Panc1 (cell line): ENCODE results near the gene RRP8. TPM values are rescaled to one million over a fixed set of nuclear protein-coding genes. Genes with fewer than 3 reads are reported as not detected.
A peak's percentile ranks its signal among the peaks of the same experiment; 100 is the strongest.

Experiments
- ATAC-seq: fragments of 200-7000 bp; cut with Tn5 transposase; 2 replicates; pipeline ENCODE4 v1.9.1; 2020; ENCODE audit warnings: mild to moderate bottlenecking, moderate library complexity
- Bru-seq: library from RNA; stranded (reverse); fragments of 400-500 nt; gene quantifications from one replicate; lab custom pipeline; 2021; lab: Mats Ljungman, UMichigan
- BruChase-seq, 2 experiments: library from RNA; stranded (reverse); fragments of 400-500 nt; gene quantifications; one replicate each; lab custom pipeline; 2021; lab: Mats Ljungman, UMichigan
- BruUV-seq: library from RNA; stranded (reverse); fragments of 400-500 nt; replicated peaks from 2 replicates; lab custom pipeline; 2021; lab: Mats Ljungman, UMichigan
- CTCF ChIA-PET: fragments of 300-600 bp; sonication (Branson Sonifier 250); formaldehyde crosslinking; loops from one replicate; lab custom pipeline; 2022; ENCODE audit warnings: antibody characterized with exemption; lab: Charles Lee
- POLR2A ChIA-PET: fragments of 300-600 bp; sonication (Branson Sonifier 250); formaldehyde crosslinking; loops from one replicate; lab custom pipeline; 2022; ENCODE audit warnings: antibody characterized with exemption; lab: Charles Lee
- DNase-seq: peaks from one replicate; pipeline ENCODE4 v3.0.0-alpha.2; 2010; ENCODE audit warnings: low read depth, low spot score
- H3K27ac ChIP-seq: 2 replicates; pipeline ENCODE4 v1.5.1; 2011; ENCODE audit warnings: mild to moderate bottlenecking, low read length, inconsistent platforms
- H3K27me3 ChIP-seq: fragments of 200-500 bp; sonication (Bioruptor generic); 2 replicates; pipeline ENCODE4 v1.6.0; 2014; ENCODE audit warnings: low read length, inconsistent platforms; ENCODE audit not compliant: control insufficient read depth, insufficient read depth
- H3K36me3 ChIP-seq: fragments of 200-500 bp; sonication (Bioruptor generic); 2 replicates; pipeline ENCODE4 v1.5.1; 2014; ENCODE audit warnings: inconsistent platforms, mild to moderate bottlenecking, low read length, moderate library complexity; ENCODE audit not compliant: control insufficient read depth, insufficient read depth
- H3K4me1 ChIP-seq: 2 replicates; pipeline ENCODE4 v1.5.1; 2011; ENCODE audit warnings: inconsistent platforms, mild to moderate bottlenecking, low read length, moderate library complexity; ENCODE audit not compliant: control insufficient read depth, insufficient read depth
- H3K4me3 ChIP-seq, 2 experiments: 2 replicates each; pipeline ENCODE4 v1.5.1; 2011 to 2012; ENCODE audit warnings: low read depth in 2 of 2, low read length in 2 of 2, mild to moderate bottlenecking in 2 of 2, inconsistent platforms in 1 of 2, moderate library complexity in 1 of 2
- H3K9me3 ChIP-seq: fragments of 200-500 bp; sonication (Bioruptor generic); 2 replicates; pipeline ENCODE4 v1.5.1; 2014; ENCODE audit warnings: low read depth, mild to moderate bottlenecking, inconsistent platforms, low read length, moderate library complexity; ENCODE audit not compliant: control insufficient read depth, insufficient read depth
- CTCF ChIP-seq: fragments of 450-650 bp; IDR thresholded peaks from 2 replicates; pipeline ENCODE4 v1.5.1; 2017; ENCODE audit warnings: mild to moderate bottlenecking
- POLR2AphosphoS5 ChIP-seq: IDR thresholded peaks from 2 replicates; pipeline ENCODE4 v1.6.1; 2012; ENCODE audit warnings: mild to moderate bottlenecking, low read depth, low read length, moderate library complexity
- REST ChIP-seq, 2 experiments: IDR thresholded peaks; 2 replicates each; pipeline ENCODE4 v1.6.1; 2011 to 2012; ENCODE audit warnings: low read depth in 2 of 2, control low read depth in 1 of 2, low read length in 1 of 2, mild to moderate bottlenecking in 1 of 2, moderate library complexity in 1 of 2; ENCODE audit not compliant: insufficient read depth in 1 of 2
- SIN3A ChIP-seq: IDR thresholded peaks from 2 replicates; pipeline ENCODE4 v1.6.1; 2012; ENCODE audit warnings: low read depth, mild to moderate bottlenecking, low read length, moderate library complexity, borderline replicate concordance; ENCODE audit not compliant: insufficient read depth
- TCF7L2 ChIP-seq: IDR thresholded peaks from 2 replicates; pipeline ENCODE4 v1.6.1; 2011; ENCODE audit warnings: mild to moderate bottlenecking, low read depth, low read length, inconsistent platforms
- in situ Hi-C: cut with HindIII; loops from 2 replicates; pipeline ENCODE4 v1.10.0; 2016; ENCODE audit warnings: low sequenced_read_pairs, low pct_unique_long_range_greater_than_20kb
- intact Hi-C: fragments of 100-400 bp; cut with micrococcal nuclease; formaldehyde crosslinking; loops from one replicate; pipeline ENCODE4 v1.10.0; 2022; ENCODE audit not compliant: unreplicated experiment
- long read RNA-seq: library from polyadenylated mRNA; unstranded; transcript quantifications from one replicate; pipeline ENCODE4 v2.0.0, GENCODE V29; 2021; ENCODE audit not compliant: unreplicated experiment
- polyA plus RNA-seq: library from polyadenylated mRNA; unstranded; fragments of >200 nt; gene quantifications from one replicate; pipeline ENCODE4 v1.2.1, GENCODE V29; 2012; ENCODE audit warnings: missing spikeins; ENCODE audit not compliant: insufficient read length
- total RNA-seq: library from RNA; stranded (reverse); gene quantifications from one replicate; pipeline ENCODE4 v1.2.1, GENCODE V29; 2021; ENCODE audit not compliant: unreplicated experiment

The RRP8 gene
- total RNA-seq = 23.1 TPM
- 15.3 TPM for polyA plus RNA-seq
- percentile 89 among the genes with signal in this experiment for Bru-seq, nascent RNA
- percentile 96 among the genes with signal in this experiment for BruChase-seq, experiment 1, labeled RNA remaining after a 2-hour chase
- percentile 90 among the genes with signal in this experiment for BruChase-seq, experiment 2, labeled RNA remaining after a 6-hour chase
- long read RNA-seq, full-length matches to known transcripts = 19 of 31 reads
- long read RNA-seq, partial matches to known transcripts = 1 of 31 reads
- long read RNA-seq, other reads (novel, unspliced or antisense) = 11 of 31 reads

GRCh38 chr11:6603287-6604080 lies at the start of gene RRP8, which contains the start of gene ILK:
Gene RRP8 (minus strand): TSS chr11:6603616. CDS start chr11:6603502, 114 bp downstream.
Gene ILK (plus strand): TSS chr11:6603774. CDS start chr11:6604272, 498 bp downstream.
- intact Hi-C loops (loop anchor here (10.0 kb wide), 1 partner anchor 229 kb away; no protein-coding TSS in a partner anchor), in situ Hi-C loops (no loop called here)
- ChIA-PET CTCF (interaction anchor here (0.7 to 1.2 kb wide), 3 partner anchors 73 to 79 kb away, joined by 7 to 12 read pairs (median 8); partner anchors contain the start of gene MRPL17), POLR2A (interaction anchor here (0.7 kb wide), 1 partner anchor 9 kb away, joined by 6 read pairs; no protein-coding TSS in a partner anchor)
- ATAC-seq (peak; percentile 93), DNase-seq (no peak)
- Histone ChIP-seq H3K27ac (peak within 1 kb of the TSS; percentile 98), H3K4me3 (peak within 1 kb of the TSS; percentile 95 to 98), H3K4me1 (peaks cover 46% of the 10 kb centered on the region), H3K36me3 (peaks cover 14% of the 10 kb centered on the region), H3K9me3 (no peaks in the 10 kb centered on the region), H3K27me3 (no peaks in the 10 kb centered on the region)
- BruUV-seq = no TSS peak
- peak in 1 of 2 experiments; percentile 68; a peak in 2 of 4 replicates for TF ChIP-seq REST (IDR thresholded peaks at IDR 0.05; ENCODE audit: insufficient read depth in 1 of 2, low read depth in 2 of 2, low read length in 1 of 2)
- TF ChIP-seq POLR2AphosphoS5 = peak; percentile 92
- TF ChIP-seq SIN3A = peak; percentile 100
- peak; percentile 14; the same call in 1 of the 2 replicates for TF ChIP-seq TCF7L2
- TF ChIP-seq CTCF = no peak; the same call in 1 of the 2 replicates

- no TSS peak for BruUV-seq
- H3K27me3 ChIP-seq = peaks cover 80% of the 10 kb centered on the region
- DNase-seq = no peak
- no peaks in the 10 kb centered on the region for H3K4me1 ChIP-seq
- ATAC-seq = no peak
- no peaks in the 10 kb centered on the region; the same call in 1 of the 2 replicates for H3K36me3 ChIP-seq
- no peak for TF ChIP-seq SIN3A
- TF ChIP-seq REST (IDR thresholded peaks at IDR 0.05; ENCODE audit: insufficient read depth in 1 of 2, low read depth in 2 of 2, low read length in 1 of 2) = no peak
- no peak for TF ChIP-seq TCF7L2
- ChIA-PET CTCF (no interaction called here), POLR2A (no interaction called here)
- no peak overlapping the region for H3K4me3 ChIP-seq
- in situ Hi-C loops (no loop called here), intact Hi-C loops (no loop called here)
- no peak overlapping the region for H3K27ac ChIP-seq
- H3K9me3 ChIP-seq = no peaks in the 10 kb centered on the region
Measured at GRCh38 chr11:6653097-6653496, 49.7 kb upstream of the RRP8 start.
